Stimulated activated CD8-positive, alpha-beta memory T cell treated with anti-CD3 and anti-CD28 coated beads, Interleukin-7, amount 100 ng/mL, for 24 hours (primary cell): ENCODE results near the gene AP1S1.

ENCODE experiments used
- DNase-seq: peaks from one replicate; pipeline ENCODE4 v3.0.0-alpha.2; 2020; ENCODE audit warnings: low read depth

AP1S1 gene

DNA sequence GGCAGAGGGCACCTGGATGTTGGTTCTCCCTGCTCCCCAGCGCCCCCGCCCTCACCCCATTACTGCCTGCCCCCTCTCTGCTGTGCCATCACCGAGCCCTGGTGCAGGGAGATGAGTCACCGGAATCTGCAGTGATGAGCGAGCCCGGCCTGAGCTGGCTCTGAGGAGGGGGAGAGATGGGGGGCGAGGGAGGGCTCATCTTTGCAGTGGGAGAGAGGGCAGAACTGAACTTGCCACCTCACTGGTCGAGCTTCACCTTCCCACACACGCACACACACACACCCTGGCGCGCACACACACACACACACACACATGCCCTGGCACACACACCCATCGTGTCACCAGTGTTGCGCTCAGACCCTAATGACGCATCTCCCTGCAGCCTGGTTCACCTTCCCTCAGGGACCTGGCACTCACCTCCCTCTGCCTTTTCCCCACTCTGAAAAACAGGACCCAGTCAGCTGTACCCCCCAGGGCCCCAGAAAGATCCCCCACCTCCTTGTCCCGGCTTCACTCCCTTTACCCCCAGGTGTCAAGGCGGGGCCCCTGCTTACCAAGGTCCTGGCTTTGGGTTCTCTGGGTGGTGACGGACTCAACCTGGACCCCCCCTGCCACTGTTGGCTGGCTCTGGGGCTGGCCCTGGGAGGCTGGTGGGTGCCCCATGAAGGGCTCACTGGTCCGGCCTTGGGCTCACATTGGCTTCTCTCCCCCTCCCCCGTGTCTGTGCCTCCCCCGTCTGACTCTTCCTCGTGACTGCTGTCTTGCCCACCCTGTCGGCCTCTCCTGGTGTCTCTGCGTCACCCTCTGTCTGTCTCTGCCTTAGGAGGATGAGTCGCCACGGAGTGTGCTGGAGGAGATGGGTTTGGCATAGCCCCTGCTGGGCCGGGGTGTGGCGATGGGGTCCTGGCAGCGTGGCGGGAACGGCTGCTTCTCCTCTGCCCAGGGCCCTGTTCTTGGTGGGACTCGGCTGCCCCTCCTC lies 5.7 kb downstream of the AP1S1 start:
- DNase-seq, result no peak

DNA sequence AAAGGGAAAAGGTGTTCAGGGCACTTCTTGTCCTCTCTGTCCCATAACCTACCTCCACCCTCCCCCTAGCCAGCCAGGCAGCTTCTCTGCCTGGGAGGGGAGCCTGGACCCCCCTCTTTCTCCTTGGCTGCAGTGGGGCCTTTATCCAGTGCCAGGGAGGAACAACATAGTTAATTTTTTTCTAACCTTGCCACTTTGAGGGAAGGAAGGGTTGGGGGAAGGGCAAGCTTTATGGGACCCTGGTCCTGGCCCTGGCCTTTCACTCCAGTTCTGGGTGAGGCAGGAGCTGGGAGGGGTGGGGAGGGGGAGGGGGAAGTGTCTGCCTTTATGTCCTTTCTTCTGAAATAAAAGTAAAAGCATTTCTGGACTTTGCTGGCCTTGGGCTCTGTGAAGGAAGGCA lies 6.6 kb downstream of the AP1S1 start:
- DNase-seq, result no peak

GRCh38 chr7:101161692-101162471 lies 7.6 kb downstream of the AP1S1 start:
- no peak for DNase-seq

GRCh38 chr7:101162551-101163278 lies 8.4 kb downstream of the AP1S1 start:
- DNase-seq, result no peak

- no peak for DNase-seq
Observed at GRCh38 chr7:101163279-101164070, 9.2 kb downstream of the AP1S1 start.

GRCh38 chr7:101164071-101164840 lies 10.0 kb downstream of the AP1S1 start:
- no peak for DNase-seq

DNA sequence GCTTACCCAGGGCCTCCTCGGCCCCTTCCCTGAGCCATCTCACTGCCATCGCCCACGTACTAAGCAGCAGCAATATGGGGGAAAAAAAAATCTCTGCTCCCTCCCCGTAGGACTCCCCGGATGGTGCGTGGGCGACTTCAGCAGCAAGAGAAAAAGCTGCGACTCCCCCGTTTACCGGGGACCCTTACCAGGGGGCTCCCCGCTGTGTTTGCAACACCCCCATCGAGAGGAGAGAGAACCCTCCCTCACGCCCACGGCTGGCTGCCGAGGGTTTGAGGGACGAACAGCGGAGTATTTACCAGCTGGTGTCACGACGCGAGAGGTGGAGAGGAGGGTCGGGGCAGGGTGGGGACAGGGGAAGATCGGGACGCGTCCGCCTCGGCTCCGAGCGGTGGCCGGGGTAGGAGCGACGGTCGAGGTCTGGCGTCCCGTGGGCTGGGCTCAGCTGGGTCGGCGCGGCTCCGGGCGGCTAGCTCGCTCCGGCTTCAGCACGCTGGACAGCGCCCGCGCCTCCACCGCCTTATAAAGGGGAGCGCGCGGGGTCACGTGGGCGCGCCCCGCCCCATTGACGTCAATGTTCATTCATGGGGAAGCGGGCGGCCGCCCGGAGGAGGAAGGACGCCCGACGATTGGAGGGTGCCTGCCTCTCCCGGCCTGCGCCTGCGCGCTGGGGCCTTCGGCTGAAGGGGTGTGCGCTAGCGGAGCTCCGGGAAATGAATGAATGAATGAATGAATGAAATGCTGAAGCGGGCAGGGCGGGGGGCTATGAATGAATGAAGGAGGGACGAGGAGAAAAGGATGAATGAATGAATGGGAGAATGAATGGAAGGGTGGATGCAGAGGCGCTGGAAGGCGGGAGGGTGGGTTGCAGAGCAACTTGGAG lies 11.0 kb downstream of the AP1S1 start, which contains the start of gene VGF:
VGF (minus strand) TSS at position 495 of the 883 bp plus-strand sequence. CDS start 726 bp downstream, outside the sequence.
- DNase-seq, result peak; percentile 84

DNA sequence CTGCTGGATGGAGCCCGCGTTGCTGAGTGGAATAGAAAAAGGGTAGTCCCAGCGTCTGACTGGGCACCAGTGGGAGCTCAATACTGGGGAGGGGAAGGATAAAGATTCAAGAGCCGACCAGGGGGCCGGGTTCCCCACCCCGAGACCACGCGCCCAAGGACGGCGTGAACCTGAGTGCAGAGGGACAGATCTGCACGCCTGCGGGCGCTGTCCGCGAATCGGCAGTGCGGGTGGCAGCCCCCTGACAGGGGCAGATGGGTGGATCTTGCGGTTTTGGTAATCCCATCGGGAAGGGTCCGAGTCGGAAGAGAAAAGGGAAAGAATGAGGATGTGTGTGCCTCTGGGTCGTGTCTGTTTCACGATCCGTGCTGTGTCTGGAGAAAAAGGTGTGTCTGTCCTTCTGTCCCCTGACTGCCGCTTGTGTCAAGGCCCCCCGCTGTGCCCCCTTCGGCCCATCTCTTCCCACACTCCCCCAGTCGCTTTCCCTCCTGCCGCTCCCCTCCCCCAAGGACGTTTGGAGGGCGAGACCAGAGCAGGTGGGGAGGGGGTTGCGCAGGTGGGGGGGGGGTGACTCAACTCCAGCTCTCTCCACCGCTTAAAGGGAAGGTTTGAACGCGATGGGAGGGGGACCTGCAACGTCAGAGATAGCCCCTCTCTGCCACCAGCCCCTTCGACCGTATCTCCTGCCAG lies 11.8 kb downstream of the AP1S1 start:
- no peak for DNase-seq

DNA sequence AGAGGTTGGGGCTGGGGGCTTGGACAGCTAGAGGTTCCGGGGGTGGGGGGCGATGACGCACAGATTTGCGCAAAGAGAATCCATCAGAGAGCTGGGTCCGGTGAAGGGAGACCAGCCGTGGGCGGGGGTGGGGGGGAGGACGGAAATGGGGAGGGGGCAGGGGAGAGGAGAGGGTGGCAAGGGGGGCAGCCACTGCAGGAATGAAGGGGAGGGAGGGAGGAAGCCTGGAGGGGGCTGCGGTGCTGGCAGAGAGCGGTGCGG lies 12.3 kb downstream of the AP1S1 start:
- no peak for DNase-seq

GRCh38 chr7:101166909-101167644 lies 12.8 kb downstream of the AP1S1 start:
- DNase-seq, result no peak

DNA sequence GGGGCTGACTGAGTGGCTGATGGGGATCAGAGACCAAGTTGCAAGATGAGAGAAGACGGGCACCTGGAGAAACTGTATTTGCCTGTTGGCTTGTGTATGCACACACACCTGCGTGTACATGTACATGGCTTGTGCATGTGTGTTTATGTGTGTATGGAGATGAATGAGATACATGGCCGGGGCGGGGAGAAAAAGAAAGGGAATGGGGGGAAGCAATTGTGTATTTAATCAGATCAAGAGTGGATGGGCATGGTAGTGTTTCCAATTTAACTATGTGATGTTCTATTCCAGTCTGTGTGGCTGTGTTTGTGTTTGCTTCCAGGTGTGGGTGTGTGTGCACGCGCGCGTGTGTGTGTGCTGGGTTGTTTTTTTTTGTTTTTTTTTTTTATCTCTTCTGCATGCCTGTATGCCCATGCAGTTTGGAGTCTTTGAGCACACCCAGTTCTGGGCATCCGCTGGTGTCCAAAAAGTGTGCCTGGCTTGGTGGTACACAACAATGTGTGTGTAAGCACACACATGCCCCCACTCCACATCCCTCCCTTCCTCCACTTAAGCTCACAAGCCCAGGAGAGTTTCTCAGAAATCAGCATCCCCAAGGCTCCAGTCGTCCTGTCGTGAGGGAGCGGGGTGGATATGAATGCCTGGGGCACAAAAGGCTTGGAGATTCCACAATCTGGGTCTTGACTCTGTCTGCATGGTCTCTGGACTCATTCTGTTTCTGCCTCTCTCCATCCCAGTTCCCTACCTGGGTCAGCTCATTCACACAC lies 13.6 kb downstream of the AP1S1 start:
- no peak for DNase-seq

DNA sequence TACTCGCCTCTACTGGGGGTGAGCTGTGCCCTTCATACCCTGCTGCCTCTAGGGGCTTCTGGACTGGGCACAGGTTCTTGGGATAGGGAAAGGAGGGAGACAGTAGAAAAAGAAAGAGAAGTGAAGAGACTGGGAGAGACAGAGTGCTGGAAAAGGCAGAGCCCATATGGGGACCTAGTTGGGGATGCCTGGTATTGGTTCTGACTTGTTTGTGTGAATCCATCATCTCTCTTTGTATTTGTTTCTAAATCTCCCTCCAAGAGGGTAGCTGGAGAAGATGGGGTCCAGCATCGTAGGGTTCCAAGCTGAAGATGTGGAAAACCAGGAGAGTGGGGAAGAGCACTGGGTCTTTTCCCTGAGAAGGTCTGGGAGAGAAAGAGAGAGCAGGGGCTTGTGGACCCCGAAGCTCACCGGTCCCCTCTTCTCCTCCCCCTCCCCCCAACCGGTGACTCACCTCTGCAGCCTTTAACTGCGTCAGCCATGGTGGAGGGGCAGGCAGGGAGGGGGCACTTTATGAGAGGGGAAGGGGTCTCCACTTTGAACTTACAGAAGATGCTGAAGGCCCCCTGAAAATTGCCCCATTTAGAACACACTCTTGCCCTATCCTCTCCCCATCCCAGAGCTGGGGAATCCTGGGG lies 14.3 kb downstream of the AP1S1 start:
- no peak for DNase-seq

DNA sequence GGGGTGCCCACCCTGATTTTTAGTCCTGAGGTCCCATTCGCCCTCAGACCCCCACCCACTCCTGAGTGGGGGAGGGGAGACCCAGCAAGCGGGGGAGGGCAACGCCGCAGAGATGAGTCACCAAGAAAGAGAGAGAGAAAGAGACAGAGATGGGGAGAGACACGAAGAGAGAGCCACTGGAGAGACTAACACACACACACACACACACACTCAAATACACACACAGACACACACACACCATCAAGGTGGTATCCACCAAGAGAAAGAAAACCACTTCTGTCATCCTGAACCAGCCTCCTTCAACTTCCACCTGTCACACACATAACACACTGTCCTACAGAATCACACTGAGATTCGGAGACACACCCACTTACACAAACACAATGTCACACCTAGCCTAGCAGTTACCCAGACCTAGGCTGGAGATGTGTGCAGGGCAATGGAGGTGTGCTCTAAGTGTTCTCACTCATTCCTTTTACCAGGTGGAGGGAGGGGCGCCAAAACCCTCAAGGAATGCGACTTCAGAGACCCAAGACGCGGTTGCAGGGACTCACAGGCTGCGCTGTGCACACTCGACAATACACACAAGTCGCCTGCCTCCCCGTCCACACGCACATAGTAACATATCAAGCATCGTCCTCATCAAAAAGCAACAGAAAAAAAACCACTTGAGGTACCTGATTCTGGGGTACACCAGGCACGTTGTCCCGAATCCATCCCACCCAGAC lies 15.0 kb downstream of the AP1S1 start:
- DNase-seq, result no peak

GRCh38 chr7:101169838-101170551 lies 15.7 kb downstream of the AP1S1 start:
- peak; percentile 71 for DNase-seq

DNA sequence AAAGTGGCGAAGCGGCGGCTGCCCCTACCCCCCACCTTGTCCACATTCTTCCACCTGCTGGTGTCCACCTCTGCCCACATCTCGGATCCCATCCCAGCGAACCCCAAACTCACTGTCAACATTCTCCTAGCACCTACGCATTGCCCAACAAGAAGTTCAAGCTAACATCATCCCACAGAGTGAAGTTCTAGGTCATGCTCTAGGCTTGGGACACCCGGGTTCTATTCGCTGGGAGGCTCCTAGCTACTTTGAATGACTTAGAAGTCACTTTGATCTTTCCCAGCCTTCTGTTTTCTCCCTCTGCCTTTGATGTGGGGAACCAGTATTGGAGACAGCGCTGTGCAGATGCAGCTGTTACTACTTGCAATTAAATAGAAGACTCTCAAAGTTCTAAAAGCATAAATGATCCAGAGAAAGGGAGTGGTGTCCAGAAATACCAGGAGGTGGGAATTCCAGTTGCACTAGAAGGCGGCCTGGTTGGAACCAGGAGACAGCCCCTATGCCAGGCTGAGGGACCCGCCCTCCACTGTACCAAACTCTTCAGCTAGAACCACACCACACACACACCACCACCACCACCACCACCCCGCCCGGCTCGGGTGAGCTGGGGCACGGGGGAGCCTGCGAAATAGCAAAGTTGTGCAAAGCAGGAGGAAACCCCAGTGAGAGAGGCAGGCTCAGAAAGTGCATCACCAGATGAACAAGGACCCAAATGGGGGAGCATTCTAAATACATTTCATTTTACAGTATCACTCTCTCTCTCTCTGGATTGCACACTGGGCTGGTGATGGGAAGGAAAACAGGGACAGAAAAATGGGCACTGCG lies 16.6 kb downstream of the AP1S1 start:
- no peak for DNase-seq
